HepG2 (cell line): ENCODE data around the gene RGP1. TPM values are rescaled to one million over a fixed set of nuclear protein-coding genes. Genes with fewer than 3 reads are reported as not detected.

Experiments
- DZIP1 ChIP-seq: sonication (generic); formaldehyde crosslinking; IDR thresholded peaks from 2 replicates; pipeline ENCODE4 v1.5.0; 2020; ENCODE audit warnings: mild to moderate bottlenecking, missing genetic modification reagents
- GABPA ChIP-seq, 2 experiments: IDR thresholded peaks; 2 replicates each; pipeline ENCODE4 v1.6.1; 2011 to 2016; ENCODE audit warnings: low read depth in 2 of 2, low read length in 1 of 2, missing biosample characterization in 1 of 2, missing genetic modification characterization in 1 of 2
- KLF15 ChIP-seq: sonication (generic); formaldehyde crosslinking; IDR thresholded peaks from 2 replicates; pipeline ENCODE4 v1.8.1; 2023; ENCODE audit warnings: borderline replicate concordance, mild to moderate bottlenecking, inconsistent platforms, missing genetic modification reagents, mixed read lengths
- SALL1 ChIP-seq: sonication (generic); formaldehyde crosslinking; IDR thresholded peaks from 2 replicates; pipeline ENCODE4 v1.8.0; 2022; ENCODE audit warnings: mild to moderate bottlenecking, missing genetic modification reagents
- TBX3 ChIP-seq: fragments of 450-650 bp; IDR thresholded peaks from 2 replicates; pipeline ENCODE4 v1.6.1; 2017; ENCODE audit warnings: antibody characterized with exemption, mild to moderate bottlenecking, inconsistent platforms, borderline replicate concordance
- THAP9 ChIP-seq: sonication (generic); formaldehyde crosslinking; IDR thresholded peaks from 2 replicates; pipeline ENCODE4; 2020; ENCODE audit warnings: missing genetic modification reagents, mild to moderate bottlenecking, borderline replicate concordance
- ZBTB26 ChIP-seq: IDR thresholded peaks from 2 replicates; pipeline ENCODE4 v1.6.1; 2016; ENCODE audit warnings: missing compliant biosample characterization, missing genetic modification reagents, borderline replicate concordance
- ZBTB34 ChIP-seq: sonication (generic); formaldehyde crosslinking; IDR thresholded peaks from 2 replicates; pipeline ENCODE4 v1.8.0; 2022; ENCODE audit warnings: mild to moderate bottlenecking, missing genetic modification reagents
- ZNF34 ChIP-seq: sonication (generic); formaldehyde crosslinking; IDR thresholded peaks from 2 replicates; pipeline ENCODE4 v1.4.0; 2020; ENCODE audit warnings: mild to moderate bottlenecking, missing genetic modification reagents, borderline replicate concordance
- ZNF556 ChIP-seq: sonication (generic); formaldehyde crosslinking; IDR thresholded peaks from 2 replicates; pipeline ENCODE4 v1.4.0; 2020; ENCODE audit warnings: mild to moderate bottlenecking, missing genetic modification reagents, borderline replicate concordance
- ZNF580 ChIP-seq: IDR thresholded peaks from 2 replicates; pipeline ENCODE4 v1.6.1; 2016; ENCODE audit warnings: low read depth, borderline replicate concordance
- ZNF687 ChIP-seq: sonication (generic); formaldehyde crosslinking; IDR thresholded peaks from 2 replicates; pipeline ENCODE4 v1.5.1; 2020; ENCODE audit warnings: mild to moderate bottlenecking, missing genetic modification reagents, moderate library complexity
- polyA plus RNA-seq, 8 experiments: library from polyadenylated mRNA; depleted of rRNA in 3 of 8; stranded (reverse) in 7 of 8; unstranded in 1 of 8; fragments of >200 nt; fragmentation: Illumina TruSeq in 4 of 8; extraction: Trizol in 4 of 8; gene quantifications; 2 replicates each; pipeline versions ENCODE4 v1.2.1 to v1.2.3, GENCODE V29; 2011 to 2016; ENCODE audit warnings: low read depth in 4 of 8, missing spikeins in 1 of 8, mixed read lengths in 1 of 8; ENCODE audit not compliant: insufficient read depth in 1 of 8
- total RNA-seq, 5 experiments: library from RNA; depleted of rRNA; stranded (reverse); fragments of >200 nt; fragmentation: Illumina TruSeq; extraction: Trizol; gene quantifications; 2 replicates each; pipeline ENCODE4 v1.2.3, GENCODE V29; 2016; ENCODE audit warnings: low read depth in 1 of 5

RGP1 gene
- total and polyA plus RNA-seq, 2 of the 13 experiments (the other 11 are each of a cell fraction or from before 2014, with no cell fraction given), result 12.7 to 21.0 TPM

GRCh38 chr9:35749515-35750255 lies 598 bp downstream of the RGP1 start (continued):
- TF ChIP-seq ZBTB34 (CRISPR knock-in tag) (0 out of 2 replicates have a peak, but pooled peaks have one; percentile 40), ZNF687 (CRISPR knock-in tag) (peak; percentile 58), ZNF34 (0 out of 2 replicates have a peak, but pooled peaks have one; percentile 69), ZNF556 (CRISPR knock-in tag) (0 out of 2 replicates have a peak, but pooled peaks have one; percentile 43), ZNF580 (CRISPR knock-in tag) (0 out of 2 replicates have a peak, but pooled peaks have one; percentile 10), GABPA (IDR thresholded peaks at IDR 0.05; ENCODE audit: low read depth, low read length) (peak; percentile 30; the same call in 1 of the 2 replicates), GABPA (CRISPR knock-in tag; IDR thresholded peaks at IDR 0.05; ENCODE audit: low read depth) (no peak; the same call in 1 of the 2 replicates), KLF15 (CRISPR knock-in tag) (no peak), THAP9 (CRISPR knock-in tag) (0 out of 2 replicates have a peak, but pooled peaks have one; percentile 35), ZBTB26 (CRISPR knock-in tag) (0 out of 2 replicates have a peak, but pooled peaks have one; percentile 35), DZIP1 (CRISPR knock-in tag) (peak; percentile 69; the same call in 1 of the 2 replicates), SALL1 (CRISPR knock-in tag) (peak; percentile 52; the same call in 1 of the 2 replicates), TBX3 (no peak)
